Mesodermal cell (in vitro differentiated cells): ENCODE results near the gene PTDSS2.

Source experiments
- H3K27ac ChIP-seq: 2 replicates; pipeline ENCODE4 v1.7.0; 2013; ENCODE audit warnings: mild to moderate bottlenecking, low read depth, low read length, moderate library complexity; ENCODE audit not compliant: severe bottlenecking
- H3K36me3 ChIP-seq: 2 replicates; pipeline ENCODE4 v1.7.1; 2013; ENCODE audit warnings: mild to moderate bottlenecking, low read length, moderate library complexity; ENCODE audit not compliant: control insufficient read depth, insufficient read depth
- H3K4me1 ChIP-seq: one replicate; pipeline ENCODE4 v1.7.1; 2013; ENCODE audit warnings: mild to moderate bottlenecking, low read length; ENCODE audit not compliant: insufficient read depth, control insufficient read depth, poor library complexity, severe bottlenecking
- H3K4me3 ChIP-seq: 2 replicates; pipeline ENCODE4 v1.7.0; 2013; ENCODE audit warnings: low read length, control low read depth, mild to moderate bottlenecking; ENCODE audit not compliant: insufficient read depth, poor library complexity, severe bottlenecking; ENCODE audit errors: extremely low read depth
- H3K9me3 ChIP-seq: 2 replicates; pipeline ENCODE4 v1.7.1; 2013; ENCODE audit warnings: mild to moderate bottlenecking, low read length, moderate library complexity; ENCODE audit not compliant: control insufficient read depth
- WGBS, 2 experiments: methylation state at CpG; one replicate each; pipeline ENCODE4 v1.1.5; 2013; ENCODE audit warnings: missing lambda C conversion rate in 2 of 2; ENCODE audit not compliant: insufficient coverage in 2 of 2; 5-methylcytosine and 5-hydroxymethylcytosine counted together

Gene PTDSS2

DNA sequence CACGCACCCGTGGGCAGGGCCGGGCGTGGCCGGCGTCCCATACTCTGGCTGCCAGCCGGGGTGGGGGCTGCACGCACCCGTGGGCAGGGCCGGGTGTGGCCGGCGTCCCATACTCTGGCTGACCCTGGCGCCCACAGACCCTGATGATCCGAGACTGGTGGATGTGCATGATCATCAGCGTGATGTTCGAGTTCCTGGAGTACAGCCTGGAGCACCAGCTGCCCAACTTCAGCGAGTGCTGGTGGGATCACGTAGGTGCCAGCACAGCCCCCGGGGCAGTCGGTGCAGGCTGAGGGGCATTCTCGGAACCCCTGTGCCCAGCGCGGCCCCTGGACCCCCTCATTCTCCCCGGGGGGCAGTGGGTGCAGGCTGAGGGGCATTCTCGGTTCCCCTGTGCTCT lies 38.0 kb downstream of the PTDSS2 start:
- 89 to 95% methylated on average over 23 to 25 of the region's 25 CpGs for WGBS, 2 experiments
- H3K27ac ChIP-seq, result no peak overlapping the region
- H3K4me3 ChIP-seq, result no peak overlapping the region
- H3K36me3 ChIP-seq, result peaks cover 40% of the 10 kb centered on the region
- H3K9me3 ChIP-seq, result no peaks in the 10 kb centered on the region
- no peaks in the 10 kb centered on the region for H3K4me1 ChIP-seq

DNA sequence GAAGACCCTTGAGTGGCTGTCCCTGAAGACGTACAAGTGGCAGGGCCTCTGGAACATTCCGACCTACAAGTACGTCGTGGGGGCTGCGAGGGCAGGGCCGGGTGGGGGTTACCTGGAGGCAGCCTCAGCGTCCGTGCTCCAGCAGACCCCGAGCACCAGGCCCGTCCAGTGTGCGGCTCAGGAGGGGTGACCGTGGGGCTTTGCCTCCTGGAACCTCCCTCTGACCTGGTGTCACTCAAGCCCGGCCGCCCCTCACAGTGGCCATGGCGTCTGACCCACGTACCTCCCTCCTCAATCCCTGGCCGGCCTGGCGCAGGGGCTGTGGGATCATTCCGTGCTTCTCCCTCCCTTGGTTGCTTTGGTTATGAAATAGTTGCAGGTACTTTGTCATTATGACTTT lies 38.5 kb downstream of the PTDSS2 start:
- 94 to 96% methylated on average over 15 to 16 of the region's 19 CpGs for WGBS, 2 experiments
- Histone ChIP-seq H3K27ac (no peak overlapping the region), H3K36me3 (peaks cover 40% of the 10 kb centered on the region), H3K4me3 (no peak overlapping the region), H3K4me1 (no peaks in the 10 kb centered on the region), H3K9me3 (no peaks in the 10 kb centered on the region)

DNA sequence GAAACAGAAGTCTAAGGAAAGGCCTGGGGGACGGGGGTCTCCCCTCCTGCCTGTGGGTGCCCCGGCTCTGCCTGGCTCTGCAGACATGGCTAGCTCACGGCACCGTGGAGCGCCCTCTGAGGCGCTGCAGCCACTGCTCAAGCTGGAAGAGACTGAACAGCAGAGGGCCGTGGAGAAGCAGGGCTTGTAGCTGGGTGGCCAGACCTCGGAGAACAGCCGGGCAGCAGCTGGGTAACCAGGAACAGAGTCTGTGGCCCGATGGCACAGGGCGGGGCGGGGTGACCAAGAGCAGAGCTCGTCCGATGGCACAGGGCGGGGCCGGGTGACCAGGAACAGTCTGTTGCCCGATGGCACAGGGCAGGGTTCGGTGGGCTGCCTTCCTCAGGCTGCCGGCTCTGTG lies 38.9 kb downstream of the PTDSS2 start:
- Histone ChIP-seq H3K36me3 (peaks cover 39% of the 10 kb centered on the region), H3K27ac (no peak overlapping the region), H3K9me3 (no peaks in the 10 kb centered on the region), H3K4me3 (no peak overlapping the region), H3K4me1 (no peaks in the 10 kb centered on the region)
- 95 to 97% methylated on average over 17 to 19 of the region's 19 CpGs for WGBS, 2 experiments

DNA sequence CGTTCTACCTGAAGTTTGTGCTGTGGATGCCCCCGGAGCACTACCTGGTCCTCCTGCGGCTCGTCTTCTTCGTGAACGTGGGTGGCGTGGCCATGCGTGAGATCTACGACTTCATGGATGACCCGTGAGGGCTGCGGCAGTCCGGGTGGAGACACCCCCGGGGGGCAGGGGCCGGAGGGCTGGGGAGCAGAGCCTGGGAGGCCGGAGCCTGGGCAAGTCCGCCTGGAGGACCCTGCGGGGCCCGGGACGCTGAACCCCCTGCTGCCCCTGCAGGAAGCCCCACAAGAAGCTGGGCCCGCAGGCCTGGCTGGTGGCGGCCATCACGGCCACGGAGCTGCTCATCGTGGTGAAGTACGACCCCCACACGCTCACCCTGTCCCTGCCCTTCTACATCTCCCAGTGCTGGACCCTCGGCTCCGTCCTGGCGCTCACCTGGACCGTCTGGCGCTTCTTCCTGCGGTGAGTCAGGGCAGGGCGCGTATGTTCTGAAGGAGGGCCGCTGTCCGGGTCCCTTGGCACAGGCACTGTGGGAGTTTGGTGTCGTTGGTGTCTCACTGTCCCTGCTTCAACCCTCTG lies 39.6 kb downstream of the PTDSS2 start:
- Histone ChIP-seq H3K4me1 (no peaks in the 10 kb centered on the region), H3K4me3 (no peak overlapping the region), H3K27ac (no peak overlapping the region), H3K36me3 (peaks cover 46% of the 10 kb centered on the region), H3K9me3 (no peaks in the 10 kb centered on the region)
- WGBS, 2 experiments, result 93 to 97% methylated on average over 32 to 34 of the region's 37 CpGs

DNA sequence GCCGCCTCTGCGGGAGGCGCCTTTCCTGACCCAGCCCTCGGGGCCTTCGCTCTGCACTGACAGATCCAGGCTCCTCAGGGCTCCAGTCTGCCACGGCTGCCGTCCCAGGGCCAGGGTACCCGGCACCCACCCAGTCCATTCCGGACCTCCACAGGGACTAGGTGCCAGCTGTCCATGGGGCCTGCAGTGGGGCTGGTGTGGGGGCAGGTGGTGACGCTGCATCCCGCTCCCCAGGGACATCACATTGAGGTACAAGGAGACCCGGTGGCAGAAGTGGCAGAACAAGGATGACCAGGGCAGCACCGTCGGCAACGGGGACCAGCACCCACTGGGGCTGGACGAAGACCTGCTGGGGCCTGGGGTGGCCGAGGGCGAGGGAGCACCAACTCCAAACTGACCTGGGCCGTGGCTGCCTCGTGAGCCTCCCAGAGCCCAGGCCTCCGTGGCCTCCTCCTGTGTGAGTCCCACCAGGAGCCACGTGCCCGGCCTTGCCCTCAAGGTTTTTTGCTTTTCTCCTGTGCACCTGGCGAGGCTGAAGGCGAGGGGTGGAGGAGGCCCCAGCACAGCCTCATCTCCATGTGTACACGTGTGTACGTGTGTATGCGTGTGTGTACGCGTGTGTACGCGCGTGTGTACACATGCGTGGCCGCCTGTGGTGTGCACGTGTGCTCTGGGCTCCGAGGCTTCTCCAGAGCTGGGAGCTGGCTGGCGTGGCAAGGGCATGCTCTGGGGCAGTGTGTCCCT lies 40.3 kb downstream of the PTDSS2 start:
- 95 to 97% methylated on average over 33 to 34 of the region's 38 CpGs for WGBS, 2 experiments
- Histone ChIP-seq H3K9me3 (no peaks in the 10 kb centered on the region), H3K36me3 (peaks cover 52% of the 10 kb centered on the region), H3K27ac (no peak overlapping the region), H3K4me1 (no peaks in the 10 kb centered on the region), H3K4me3 (no peak overlapping the region)

DNA sequence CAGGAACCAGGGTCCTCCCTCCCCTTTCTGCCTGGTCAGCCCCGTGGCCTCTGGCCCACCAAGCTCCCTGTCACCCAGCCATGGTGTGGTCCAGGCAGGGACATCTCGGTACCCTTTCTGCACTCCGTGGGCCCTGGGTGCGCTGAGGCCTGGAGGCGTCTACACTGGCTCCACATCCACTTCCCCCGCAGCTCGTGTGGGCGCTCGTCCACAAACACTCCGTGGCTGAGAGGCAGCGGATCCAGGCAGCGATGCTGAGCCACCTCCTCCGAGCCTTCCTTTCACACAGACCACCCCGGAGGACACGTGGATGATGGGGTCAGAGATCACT lies 40.8 kb downstream of the PTDSS2 start:
- H3K4me3 ChIP-seq, result no peak overlapping the region
- H3K27ac ChIP-seq, result no peak overlapping the region
- no peaks in the 10 kb centered on the region for H3K9me3 ChIP-seq
- H3K4me1 ChIP-seq, result no peaks in the 10 kb centered on the region
- H3K36me3 ChIP-seq, result peaks cover 58% of the 10 kb centered on the region
- 94 to 97% methylated on average over 14 to 15 of the region's 15 CpGs for WGBS, 2 experiments

DNA sequence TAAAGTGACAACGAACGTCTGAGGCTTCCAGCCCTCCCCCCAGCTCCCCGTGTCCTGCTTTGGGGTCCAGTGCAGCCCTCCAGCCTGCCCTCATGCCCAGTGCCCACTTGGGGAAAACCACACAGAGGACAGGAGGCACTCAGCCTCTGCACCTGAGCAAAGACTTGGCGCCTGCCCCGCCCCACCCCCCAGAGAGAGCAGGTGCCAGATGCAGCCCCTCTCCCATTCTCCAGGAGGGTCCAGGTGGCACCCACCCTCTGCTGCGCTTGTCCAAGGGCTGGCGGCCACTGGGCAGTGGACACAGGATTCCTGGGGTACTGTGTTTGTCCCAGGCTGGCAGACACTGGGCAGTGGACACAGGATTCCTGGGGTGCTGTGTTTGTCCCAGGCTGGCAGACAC lies 41.3 kb downstream of the PTDSS2 start:
- Histone ChIP-seq H3K4me1 (no peaks in the 10 kb centered on the region), H3K9me3 (no peaks in the 10 kb centered on the region), H3K27ac (no peak overlapping the region), H3K4me3 (no peak overlapping the region), H3K36me3 (peaks cover 62% of the 10 kb centered on the region)
- WGBS, 2 experiments, result 90 to 98% methylated on average over 3 to 7 of the region's 7 CpGs

DNA sequence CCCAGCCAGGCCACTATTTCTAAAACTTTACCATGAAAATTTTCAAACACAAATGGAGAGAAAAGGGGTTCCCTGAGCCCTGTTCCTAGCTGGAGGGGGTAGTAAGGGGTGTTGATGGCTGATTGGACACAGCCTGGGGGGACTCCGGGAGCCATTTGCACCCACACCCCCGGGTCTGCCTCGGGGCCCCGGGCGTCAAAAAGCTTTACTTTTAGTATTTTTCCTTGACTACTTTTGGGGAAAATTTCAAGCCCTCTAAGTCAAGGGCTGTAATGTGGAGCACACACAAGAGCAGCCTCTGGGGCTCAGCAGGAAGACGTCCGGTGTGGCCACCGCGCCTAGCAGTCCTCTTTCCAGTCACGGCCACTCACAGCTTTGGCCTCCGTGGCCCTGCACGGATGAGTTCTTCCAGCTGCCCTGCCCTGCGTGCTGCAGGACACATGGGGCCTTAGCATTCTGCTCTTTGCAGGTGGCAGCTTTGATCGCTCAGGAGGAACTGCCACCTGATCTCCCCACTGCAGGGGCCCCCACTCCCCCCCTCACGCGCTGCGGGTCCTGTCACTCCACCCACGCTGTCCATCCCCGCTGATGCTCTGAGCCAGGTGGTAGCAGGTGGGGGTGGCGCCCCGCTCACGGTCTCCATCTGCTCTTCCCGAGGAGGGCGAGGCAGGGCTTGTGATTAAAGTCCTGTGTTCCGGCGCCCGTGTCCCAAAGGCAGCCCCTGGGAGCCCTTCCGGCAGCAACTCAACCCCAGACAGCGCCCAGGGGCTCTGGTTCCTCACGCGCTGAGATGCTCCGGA lies 42.5 kb downstream of the PTDSS2 start:
- no peak overlapping the region for H3K27ac ChIP-seq
- WGBS, 2 experiments, result 95 to 97% methylated on average over 27 to 29 of the region's 32 CpGs
- H3K4me3 ChIP-seq, result no peak overlapping the region
- H3K36me3 ChIP-seq, result peaks cover 71% of the 10 kb centered on the region
- no peaks in the 10 kb centered on the region for H3K9me3 ChIP-seq
- no peaks in the 10 kb centered on the region for H3K4me1 ChIP-seq

DNA sequence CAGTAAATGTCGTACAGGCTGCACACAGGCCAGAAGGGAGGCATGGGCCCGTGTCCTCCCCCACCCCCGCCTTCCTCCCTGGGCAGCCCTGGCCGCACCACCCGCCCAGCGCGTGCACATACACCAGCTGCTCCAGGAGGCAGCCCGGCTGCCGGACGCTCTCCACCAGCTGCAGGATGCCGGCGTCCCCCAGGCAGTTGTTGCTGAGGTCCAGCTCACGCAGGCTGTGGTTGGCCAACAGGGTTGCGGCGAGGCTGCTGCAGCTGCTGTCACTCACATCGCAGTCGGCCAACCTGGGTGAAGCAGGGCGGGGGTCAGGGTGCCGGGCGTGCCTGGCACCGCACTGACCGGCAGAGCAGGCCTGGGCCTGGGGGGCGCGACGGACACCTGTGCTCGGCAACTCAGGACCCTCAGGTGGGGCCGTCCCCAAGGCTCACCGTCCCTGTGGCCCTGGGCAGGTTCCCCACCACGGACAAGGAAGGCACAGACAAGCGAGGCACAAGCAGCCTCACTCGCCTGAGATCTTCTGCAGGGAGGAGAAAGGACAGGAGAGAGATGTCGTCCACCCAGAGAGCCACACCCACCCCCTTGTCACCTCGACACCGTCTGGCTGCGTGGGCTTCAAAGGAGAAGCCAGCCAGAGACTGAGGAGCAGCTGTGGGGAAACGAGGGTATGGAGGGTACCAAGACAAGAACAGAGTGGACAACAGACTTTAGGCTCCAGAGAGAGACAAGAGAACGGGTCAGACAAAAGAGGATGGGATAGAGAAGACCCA lies 44.9 kb downstream of the PTDSS2 start:
- no peaks in the 10 kb centered on the region for H3K4me1 ChIP-seq
- H3K9me3 ChIP-seq, result no peaks in the 10 kb centered on the region
- WGBS, 2 experiments, result 91 to 96% methylated on average over 25 to 31 of the region's 37 CpGs
- peak overlapping the region; percentile 10 for H3K27ac ChIP-seq
- no peak overlapping the region for H3K4me3 ChIP-seq
- H3K36me3 ChIP-seq, result peaks cover 81% of the 10 kb centered on the region

DNA sequence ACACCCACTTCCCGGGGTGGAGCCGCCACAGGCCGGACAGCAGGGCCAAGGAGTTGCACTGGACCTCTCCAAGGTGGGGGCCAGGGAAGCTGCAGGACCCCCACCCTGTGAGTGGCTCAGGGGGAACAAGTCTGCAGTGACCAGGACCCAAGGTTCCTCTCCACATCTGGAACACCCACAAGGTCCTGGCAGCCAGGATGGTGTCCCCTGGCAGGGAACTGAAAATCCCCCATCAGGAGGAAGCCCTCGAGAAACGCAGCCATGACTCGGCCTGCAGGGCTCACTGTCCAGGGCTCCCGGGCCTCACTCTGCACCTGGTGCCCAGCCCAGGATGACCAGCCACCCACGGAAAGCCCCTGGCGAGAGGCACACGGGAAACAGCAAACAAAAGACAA lies 45.5 kb downstream of the PTDSS2 start:
- no peaks in the 10 kb centered on the region for H3K9me3 ChIP-seq
- H3K4me3 ChIP-seq, result no peak overlapping the region
- 95 to 97% methylated on average over 8 of the region's 10 CpGs for WGBS, 2 experiments
- no peak overlapping the region for H3K27ac ChIP-seq
- H3K36me3 ChIP-seq, result peaks cover 81% of the 10 kb centered on the region
- no peaks in the 10 kb centered on the region for H3K4me1 ChIP-seq
